Myocyte (in vitro differentiated cells): Measurements from ENCODE around the gene POMP. TPM values are rescaled to one million over a fixed set of nuclear protein-coding genes. Genes with fewer than 3 reads are reported as not detected.

Experiments used
- DNase-seq: peaks from one replicate; pipeline ENCODE4 v3.0.0-alpha.2; 2012; ENCODE audit warnings: low read depth
- total RNA-seq: library from RNA; depleted of rRNA; stranded (reverse); fragments of >200 nt; gene quantifications from 2 replicates; pipeline ENCODE4 v1.2.3, GENCODE V29; 2014

POMP gene
- total RNA-seq, 1 donor from 2014 or later: 152 TPM

DNA sequence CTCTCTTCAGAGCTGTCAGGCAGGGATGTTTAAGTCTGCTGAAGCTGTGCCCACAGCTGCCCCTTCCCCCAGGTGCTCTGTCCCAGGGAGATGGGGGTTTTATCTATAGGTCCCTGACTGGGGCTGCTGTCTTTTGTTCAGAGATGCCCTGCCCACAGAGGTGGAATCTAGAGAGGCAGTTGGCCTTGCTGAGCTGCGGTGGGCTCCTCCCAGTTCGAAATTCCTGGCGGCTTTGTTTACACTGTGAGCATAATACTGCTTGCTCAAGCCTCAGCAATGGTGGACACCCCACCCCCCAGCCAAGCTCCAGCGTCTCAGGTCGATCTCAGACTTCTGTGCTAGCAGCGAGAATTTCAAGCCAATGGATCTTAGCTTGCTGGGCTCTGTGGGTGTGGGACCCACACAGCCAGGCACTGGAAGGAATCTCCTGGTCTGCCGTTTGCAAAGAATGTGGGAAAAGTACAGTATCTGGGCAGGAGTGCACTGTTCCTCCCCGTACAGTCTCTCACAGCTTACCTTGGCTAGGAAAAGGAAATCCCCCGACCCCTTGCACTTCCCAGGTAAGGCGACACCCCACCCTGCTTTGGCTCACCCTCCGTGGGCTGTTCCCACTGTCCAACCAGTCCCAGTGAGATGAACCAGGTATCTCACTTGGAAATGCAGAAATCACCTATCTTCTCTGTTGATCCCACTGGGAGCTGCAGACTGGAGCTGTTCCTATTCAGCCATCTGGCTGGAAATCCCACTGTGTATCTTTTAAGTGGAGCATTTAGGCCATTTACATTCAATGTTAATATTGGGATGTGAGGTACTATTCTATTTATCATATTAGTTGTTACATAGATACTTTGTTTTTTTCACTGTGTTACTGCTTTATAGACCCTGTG lies 34.9 kb downstream of the POMP start:
- DNase-seq: peak; percentile 76

DNA sequence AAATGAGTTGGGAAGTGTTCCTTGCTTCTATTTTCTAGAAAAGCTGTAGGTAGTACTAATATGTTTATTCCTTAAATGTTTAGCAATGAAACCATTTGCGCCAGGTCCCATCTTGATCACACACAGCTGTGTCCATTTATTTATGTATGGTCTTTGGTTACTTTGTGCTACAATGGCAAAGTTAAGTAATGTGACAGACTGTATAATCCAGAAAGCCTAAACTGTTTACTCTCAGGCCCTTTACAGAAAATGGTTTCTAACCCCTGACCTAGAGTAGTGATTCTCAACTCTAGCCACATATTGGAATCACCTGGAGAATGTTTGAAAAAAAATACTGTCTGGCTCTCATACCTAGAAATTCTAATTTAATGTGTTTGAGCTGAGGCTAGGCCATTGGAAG lies 38.5 kb downstream of the POMP start:
- no peak for DNase-seq

DNA sequence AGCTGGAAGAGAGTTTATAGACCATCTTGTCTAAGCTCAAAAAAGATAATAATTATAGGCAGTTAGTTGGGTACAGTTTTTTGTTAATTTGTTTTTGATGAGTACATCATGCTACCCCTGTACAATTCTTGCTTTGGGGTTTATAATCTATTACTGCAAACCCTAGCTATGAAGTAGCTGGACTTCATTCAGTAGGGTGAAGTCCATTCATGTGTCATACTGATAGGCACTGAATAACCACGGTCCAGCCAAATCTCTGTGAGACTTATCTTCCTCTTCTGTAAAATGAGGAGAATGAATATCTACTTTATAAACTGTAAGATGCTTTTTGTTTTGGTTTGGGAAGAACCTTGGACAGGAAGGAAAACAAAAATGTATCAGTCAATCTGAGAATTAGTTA lies 40.3 kb downstream of the POMP start:
- DNase-seq: no peak

DNA sequence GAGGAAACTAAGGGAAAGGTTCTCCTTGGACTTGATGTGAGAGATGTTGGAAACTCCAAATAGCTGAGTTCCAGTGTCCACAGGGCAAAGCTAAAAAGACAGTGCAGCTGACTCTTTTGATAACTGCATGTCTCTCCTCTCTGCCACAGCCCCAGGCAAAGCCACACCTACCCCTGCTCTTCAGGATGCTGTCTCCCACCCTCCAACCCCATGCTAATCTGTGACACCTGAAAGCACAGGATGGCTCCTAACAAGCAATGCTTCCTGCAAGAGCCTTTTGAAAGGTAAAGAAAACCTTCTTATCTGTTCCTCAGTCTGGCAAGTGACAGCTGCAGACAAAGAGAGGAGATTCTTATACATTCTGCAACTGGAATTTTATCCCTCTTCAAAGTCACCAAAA lies 45.4 kb downstream of the POMP start:
- DNase-seq: no peak

DNA sequence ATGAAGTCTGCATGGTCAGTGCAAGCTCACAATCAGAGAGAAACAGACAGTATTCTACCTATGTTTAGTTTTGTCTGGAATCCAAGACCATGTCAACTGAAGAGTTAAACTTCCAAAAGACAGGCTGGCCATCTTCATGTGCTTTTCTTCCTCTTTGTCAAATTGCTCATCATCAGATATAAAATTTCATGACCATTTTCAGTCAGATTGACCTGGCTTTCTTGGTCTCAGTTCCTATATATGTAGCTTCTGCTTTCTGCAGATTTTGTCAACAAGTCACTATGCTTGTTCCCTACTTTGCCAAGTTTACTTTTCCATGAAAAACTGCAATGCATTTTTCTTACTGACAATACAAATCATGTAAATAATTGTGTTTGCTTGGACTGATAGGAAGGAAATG lies 46.0 kb downstream of the POMP start:
- no peak for DNase-seq

DNA sequence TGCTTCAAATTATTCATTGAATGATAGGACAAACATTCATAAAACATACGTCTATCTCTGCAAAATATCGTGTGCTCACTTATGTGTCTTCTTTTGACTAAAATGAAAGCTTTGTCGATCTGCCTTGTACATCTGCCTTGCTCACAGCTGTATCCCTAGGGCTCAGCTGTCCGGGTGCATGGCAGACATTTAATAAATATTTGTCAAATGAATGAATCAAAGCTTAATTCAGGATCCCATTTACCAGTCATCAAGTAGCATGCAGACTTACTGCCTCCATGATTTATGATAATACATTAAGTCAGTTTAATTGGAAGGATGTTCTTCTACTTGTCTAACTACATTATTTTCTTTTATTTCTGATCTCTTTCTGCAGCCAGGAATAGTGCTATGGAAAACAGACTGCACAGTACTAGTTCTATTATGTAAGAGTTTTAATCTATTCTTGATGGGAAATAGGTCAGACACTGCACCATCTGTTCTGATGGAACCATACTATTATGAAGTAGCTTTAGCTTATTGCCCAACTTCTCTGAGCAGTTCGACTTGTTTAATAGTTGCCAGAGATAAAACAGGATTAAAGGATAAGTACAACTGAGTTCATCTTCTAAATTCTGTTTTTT lies 46.6 kb downstream of the POMP start:
- DNase-seq: no peak

DNA sequence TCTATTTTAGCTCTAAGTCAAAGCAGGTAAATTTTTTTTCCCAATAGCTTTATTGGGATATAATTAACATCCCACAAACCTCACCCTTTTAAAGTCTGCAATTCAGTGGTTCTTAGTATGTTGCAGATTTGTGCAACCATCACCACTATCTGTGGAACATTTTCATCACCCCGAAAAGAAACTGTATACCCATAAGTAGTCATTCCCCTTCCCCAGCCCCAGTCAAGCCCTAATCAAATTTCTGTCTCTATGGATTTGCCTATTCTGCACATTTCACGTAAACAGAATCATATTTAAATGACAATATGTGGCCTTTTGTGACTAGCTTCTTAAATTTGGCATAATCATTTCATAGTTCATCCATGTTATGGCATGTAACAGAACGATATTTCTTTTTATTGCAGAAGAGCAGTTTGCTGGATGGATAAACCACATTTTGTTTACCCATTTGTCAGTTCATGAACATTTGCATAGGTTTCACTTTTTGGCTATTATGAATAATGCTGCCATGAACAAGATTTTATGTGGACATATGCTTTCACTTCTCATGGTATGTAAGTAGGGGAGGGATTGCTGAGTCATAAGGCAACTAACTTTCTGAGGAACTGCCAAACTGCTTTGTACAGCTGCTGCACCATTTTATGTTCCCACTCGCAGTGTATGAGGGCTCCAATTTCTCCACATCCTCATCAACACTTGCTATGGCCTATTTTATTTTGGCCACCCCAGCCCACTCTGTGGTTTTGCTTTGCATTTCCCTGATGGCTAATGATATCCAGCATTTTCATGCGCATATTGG lies 48.9 kb downstream of the POMP start:
- peak; percentile 77 for DNase-seq

DNA sequence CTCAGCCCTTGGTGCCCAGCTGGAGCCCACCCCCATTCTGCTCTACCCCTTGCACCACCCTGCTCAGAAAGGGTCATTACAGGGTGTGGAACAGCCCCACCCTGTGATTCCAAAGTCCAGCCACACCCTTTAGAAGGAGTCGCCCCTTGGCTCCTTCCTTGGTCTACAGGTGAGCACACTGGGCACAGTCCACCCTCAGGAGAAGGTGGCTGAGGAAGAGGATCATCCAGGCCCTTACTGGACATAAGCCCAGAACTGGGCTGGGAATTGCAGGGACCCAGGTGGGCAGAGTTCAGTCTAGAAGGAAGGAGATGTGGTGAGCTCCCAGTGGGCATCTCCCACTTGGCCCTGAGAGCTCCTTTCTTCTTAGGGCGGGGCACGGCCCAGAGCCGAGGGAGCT lies 51.2 kb downstream of the POMP start:
- DNase-seq: no peak

DNA sequence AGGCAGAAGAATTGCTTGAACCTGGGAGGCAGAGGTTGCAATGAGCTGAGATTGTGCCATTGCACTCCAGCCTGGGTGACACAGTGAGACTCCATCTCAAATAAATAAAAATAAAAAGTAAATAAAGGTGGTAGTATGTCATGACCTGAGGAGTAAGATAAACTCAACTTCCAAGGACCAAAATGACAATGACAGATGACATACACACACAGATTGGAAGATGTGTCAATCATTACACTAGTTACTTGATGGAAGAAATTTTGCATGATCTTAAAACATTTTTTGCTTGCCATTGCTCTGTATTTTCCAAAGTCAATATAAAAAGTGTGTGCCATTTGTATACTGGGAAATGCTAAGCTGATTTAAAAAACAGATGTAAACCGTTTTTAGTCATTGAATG lies 55.7 kb downstream of the POMP start:
- DNase-seq: no peak

DNA sequence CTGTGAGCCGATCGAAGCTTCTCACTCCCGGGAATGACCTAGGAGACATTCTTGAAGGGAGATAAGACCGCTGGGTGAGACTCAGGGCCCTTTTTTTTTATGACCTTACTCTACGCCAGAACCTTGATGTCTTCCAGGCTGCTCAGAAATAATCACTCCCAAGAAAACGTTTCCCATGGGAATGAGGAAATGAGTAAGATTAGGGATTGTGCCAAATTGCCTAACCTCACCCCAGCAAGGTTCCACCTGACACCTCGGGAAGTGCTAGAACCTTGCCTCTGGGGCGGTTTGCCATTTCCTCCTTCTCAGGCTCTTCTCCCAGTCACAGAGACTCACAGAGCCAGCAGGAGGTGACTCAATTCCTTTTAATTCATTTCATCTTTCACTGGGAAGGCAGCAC lies 57.6 kb downstream of the POMP start:
- no peak for DNase-seq

DNA sequence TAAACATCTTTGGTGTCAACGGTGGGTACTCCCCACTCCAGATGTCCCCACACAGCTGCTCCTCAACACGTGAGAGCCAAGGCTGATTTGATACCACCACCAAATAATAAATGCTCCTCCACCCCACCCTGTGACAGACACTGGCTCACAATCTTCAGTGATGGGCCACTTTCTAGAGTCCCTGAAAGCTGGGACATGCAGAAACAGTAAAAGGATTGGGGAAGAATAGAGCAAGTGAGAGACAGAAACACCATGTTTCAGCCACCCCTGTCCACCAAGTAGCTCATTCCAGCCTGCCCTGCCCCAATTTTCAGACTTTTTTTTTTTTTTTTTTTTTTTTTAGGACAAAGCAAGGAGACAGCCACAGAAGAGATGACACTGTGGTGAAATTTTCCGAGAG lies 58.2 kb downstream of the POMP start:
- DNase-seq: no peak

DNA sequence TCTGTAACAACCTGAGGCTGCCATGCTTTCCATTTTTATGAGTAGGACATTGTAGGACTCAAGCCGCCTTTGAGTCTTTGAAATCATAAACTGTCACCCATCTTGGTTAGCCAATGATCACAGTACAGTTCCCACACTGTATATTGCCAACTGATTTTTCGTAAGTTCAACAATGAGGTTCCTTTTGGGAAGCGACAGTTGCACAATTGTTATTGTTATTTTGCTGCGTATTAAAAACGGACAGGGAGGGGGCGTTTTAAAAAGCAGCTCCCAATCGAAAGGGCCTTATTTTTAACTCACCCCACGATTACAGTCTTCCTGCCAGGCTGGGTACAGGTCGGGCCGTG lies 59.2 kb downstream of the POMP start:
- DNase-seq: no peak

DNA sequence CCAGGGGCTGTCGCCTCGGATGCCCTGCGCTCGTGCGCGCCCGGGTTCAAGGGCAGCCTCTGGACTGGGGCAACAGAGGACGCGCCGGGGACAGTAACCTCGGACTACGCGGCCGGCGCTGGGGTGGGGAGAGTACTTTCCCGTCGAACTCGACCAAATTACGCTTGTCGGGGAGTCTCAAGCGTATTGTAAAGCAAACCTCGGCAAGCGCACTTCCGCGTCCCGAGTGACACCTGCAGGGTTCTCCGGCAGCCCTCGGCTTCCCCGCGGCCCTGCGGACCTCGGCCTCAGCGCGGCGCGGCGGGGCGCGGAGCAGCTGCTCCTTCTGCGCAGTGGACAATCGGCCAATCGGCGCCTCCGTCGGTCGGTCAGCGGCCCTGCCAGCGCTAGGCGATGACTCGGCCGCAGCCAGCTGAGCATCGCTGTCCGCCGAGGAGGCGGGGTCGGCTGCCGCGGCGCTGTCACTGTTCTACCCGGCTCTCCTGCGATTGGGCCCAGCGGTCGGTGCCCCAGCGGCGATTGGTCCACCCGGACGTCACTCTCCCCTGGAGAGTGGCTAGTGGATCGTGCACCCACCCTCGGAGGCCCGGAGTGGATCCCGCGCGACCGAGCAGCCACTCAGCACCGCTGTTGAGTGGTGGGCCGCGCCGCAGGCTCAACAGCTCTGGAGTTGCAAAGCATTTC lies 59.8 kb downstream of the POMP start, which contains the start of gene SLC46A3:
SLC46A3 (minus strand) TSS at position 428 of the 684 bp plus-strand sequence. CDS start 972 bp downstream, outside the sequence.
- peak; percentile 99 for DNase-seq

DNA sequence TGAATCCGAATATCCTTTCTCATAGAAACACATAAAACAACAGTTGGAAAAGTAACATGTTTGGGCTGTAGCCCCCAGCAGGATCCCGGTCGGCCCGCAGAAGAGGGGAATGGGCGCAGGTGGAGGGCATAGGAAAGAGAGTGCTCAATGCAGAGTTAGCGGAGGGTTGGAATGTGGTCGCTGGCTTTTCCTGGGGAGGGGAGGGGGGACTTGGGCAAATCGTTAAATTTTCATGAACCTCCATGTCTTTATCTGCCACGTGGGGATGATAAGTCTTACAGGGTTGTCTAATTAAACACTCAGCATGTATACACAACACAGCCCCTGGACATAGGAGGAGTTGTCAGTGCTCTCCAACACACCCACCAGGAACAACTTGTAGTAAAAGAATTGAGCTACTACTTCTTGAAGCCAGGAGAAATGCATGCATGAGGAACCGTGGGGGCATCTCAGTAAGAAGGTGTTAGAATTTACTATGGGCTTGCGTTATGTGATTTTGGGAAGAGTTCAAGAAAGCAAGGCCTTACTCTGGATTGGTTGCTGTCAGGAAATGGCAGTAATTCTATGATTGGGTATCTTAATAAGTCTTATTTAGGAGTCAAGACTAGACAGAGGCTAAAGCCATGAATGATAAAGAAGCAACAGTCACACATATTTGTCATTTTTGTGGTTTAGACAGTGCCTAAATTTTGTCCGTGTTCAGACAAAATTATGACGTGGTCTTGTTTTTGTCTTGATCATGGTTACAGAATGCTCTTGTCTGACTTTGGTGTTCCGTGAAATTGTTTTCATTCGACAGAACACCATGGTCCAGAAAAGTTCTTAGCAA lies 60.5 kb downstream of the POMP start:
- peak; percentile 63 for DNase-seq

DNA sequence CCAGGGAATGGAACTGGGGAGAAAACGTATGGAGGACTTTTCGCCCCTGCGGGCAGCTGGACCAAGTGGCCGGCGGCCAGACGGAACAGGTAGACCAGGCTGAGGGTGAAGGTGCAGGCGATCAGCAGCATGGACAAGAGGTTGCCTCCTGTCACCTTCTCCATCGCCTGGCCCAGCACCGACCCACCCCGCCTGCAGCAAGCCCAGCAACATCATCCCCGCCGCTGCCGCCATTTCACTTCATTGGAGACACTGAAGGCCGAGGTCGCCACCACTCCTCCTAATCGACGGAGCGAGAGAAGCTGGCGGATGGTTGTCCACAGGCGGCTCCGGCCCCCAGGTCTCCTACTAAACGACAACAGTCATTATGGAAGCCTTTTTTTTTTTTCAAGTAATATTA lies 64.9 kb downstream of the POMP start:
- no peak for DNase-seq

DNA sequence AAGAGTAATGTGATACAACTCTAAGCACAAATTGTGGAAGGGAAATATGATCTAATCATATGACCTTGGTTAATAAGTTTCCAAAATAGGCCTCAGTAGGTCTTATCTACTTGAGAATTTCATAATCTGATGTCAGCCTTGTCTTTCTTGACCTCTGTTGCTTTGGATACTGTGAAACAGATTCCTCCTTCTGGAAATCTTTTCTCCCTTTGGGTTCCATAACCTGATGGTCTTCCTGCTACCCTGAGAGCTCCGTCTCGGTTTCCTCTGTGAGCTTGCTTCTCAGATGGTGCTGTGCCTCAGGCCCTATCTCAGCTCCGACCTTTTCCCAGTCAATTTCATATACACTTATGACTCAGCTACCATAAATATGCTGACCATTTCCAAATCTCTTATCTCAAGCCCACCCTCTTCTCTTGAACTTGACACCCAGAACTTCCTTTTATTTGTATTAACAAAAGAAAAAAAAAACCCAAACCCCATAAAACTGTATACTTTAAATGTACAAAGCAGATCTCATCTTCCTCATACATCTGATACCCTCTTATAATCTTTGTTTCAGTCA lies 66.2 kb downstream of the POMP start:
- DNase-seq: no peak
